ENCODE measurements around the gene PRODH.
"Not testable (repeated sequence)": the region's sequence is repeated elsewhere in the genome, so short reads cannot be mapped to it uniquely, and the experiment has no call there.

The PRODH gene

DNA sequence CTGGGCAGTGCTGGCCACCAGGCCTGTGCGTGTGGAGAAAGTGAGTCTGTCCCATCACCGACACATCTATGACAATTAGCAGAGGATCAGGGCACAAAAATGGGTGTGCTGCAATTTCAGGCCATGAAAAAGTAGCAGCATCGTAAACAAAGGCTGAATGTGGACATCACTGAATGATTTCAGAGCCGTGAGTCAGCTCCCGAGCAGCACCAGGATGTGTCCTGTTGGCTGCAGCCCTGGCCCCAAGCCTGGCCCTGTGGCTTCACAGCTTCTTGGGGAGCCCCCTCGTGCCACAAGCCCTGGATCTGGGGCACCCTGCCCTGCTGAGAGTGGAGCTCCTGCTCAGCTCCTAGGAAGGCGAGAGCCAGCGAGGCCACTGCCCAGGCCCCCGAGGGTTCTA lies 20.5 kb downstream of the PRODH start:
- not testable (repeated sequence) for DNase-seq (ENCODE audit: low read depth, low spot score); H3K4me3 ChIP-seq (ENCODE audit: low read length)

DNA sequence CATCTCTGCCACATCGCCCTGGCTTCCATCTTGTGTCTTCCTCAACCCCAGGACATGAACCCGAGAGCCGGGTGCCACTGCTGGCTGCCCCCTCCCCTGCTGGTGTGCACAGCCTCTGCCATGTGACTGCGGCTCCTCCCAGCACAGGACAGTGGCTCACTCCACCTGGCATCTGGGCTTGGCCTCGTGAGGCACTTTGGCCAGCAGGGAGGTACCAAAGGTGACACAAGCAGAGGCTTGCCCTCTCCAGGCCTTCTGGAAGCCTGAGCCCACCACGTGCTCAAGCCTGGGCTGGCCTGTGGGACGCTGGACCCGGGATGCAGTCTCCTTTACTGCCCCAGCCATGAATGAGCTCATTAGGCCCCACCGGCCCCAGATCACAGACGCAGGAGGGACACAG lies 21.5 kb downstream of the PRODH start:
- H3K4me3 ChIP-seq (ENCODE audit: low read length); DNase-seq (ENCODE audit: low read depth, low spot score): not testable (repeated sequence)

DNA sequence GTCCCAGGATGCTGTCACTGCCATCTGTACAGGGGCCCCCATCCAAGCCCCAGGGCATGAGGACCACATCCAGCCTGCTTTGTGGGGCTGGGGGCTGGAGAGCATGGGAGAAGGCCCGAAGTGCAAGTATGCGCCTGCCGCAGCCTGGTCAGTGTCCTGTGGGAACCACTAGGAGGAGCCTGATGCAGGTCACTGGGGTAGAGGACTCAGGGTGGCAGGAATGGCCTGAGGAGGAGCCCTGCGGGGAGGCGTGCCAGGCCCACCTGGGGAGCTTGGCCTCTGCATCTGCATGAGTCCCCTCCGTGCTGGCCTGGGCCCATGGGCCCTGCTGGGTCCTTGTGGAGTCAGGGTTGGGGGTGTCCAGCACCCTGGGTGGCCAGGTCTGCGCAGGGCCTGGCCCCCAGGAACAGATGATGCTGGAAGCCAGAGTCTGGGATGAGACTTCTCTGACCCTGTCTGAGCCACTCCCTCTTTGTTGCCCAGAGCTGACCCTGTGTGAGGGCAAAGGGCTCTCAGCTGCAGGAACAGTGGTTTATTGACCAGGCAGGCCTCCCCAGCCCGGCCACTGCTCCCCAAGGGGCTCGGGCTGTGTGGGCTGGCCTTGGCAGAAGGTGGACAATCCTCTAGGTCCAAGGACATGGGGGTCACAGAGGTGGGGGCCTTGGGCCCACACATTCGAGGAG lies 23.7 kb downstream of the PRODH start:
- DNase-seq (ENCODE audit: low read depth, low spot score); H3K4me3 ChIP-seq (ENCODE audit: low read length): not testable (repeated sequence)

DNA sequence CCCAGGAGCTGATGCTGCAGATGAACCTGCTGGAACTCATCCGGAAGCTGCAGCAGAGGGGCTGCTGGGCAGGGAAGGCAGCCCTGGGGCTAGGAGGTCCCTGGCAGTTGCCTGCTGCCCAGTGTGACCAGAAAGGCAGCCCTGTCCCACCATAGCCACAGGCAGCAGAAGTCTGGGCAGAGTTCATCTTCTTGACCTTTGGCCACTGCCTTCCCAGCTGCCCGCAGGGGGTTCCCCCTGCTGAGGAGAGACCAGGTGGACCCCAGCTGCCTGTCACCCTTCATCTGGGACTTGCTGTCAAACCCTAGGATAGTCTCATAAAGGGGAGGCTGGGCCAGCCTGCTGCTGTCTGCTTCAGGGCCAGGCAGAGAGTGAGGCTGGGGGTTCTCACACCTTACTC lies 24.6 kb downstream of the PRODH start:
- DNase-seq (ENCODE audit: low read depth, low spot score); H3K4me3 ChIP-seq (ENCODE audit: low read length): not testable (repeated sequence)

DNA sequence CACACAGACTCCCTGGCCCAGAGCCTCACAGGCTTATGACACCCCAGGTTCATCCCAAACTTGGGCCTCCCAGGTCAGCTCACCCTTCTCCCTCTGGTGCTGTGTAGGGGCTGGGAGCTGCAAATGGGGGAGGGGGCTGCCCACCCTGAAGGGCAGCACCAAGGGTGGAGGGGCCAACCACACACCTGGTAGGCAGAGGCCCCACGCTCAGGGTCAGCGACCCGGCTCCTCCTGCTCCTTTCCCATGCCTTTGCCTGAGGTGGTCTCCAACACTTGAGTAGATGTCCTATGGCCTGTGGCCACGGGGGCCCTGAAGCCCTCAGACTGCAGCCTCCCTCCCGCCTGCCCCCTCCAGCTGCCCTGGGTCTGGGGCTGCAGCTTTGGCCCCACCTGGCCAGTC lies 26.5 kb downstream of the PRODH start:
- no peak overlapping the region for H3K4me3 ChIP-seq (ENCODE audit: low read length)
- no peak for DNase-seq (ENCODE audit: low read depth, low spot score)

DNA sequence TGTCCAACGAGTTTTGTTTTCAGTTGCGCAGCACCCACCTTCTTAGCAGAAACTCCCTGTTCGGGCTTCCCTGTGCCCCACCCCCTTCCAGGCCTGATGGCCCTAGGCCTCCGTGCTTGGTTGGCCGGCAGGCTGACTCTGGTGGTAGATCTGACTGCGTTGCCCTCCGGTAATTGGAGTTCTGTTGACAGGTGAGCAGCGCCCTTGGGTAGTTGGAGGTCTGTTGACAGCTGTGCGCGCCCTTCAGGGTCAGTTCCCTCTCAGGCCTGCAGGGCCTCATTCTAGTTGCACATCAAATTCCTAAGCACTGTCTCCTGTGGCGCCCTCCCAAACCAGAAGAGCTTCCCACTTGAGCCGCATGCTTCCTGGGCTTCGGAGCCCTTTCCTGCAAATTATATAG lies 29.2 kb downstream of the PRODH start:
- H3K4me3 ChIP-seq (ENCODE audit: low read length), result no peak overlapping the region
- no peak for DNase-seq (ENCODE audit: low read depth, low spot score)

DNA sequence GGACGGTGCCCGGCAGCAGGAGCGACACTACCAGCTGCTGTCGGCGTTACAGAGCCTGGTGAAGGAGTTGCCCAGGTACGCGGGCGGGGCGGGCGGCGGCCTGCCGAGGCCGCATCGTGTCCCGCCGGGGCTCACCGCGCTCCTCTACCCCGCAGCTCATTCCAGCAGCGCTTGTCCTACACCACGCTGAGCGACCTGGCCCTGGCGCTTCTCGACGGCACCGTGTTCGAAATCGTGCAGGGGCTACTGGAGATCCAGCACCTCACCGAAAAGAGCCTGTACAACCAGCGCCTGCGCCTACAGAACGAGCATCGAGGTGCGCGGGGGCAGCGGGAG lies 29.7 kb downstream of the PRODH start:
- not testable (repeated sequence) for DNase-seq (ENCODE audit: low read depth, low spot score); H3K4me3 ChIP-seq (ENCODE audit: low read length)

DNA sequence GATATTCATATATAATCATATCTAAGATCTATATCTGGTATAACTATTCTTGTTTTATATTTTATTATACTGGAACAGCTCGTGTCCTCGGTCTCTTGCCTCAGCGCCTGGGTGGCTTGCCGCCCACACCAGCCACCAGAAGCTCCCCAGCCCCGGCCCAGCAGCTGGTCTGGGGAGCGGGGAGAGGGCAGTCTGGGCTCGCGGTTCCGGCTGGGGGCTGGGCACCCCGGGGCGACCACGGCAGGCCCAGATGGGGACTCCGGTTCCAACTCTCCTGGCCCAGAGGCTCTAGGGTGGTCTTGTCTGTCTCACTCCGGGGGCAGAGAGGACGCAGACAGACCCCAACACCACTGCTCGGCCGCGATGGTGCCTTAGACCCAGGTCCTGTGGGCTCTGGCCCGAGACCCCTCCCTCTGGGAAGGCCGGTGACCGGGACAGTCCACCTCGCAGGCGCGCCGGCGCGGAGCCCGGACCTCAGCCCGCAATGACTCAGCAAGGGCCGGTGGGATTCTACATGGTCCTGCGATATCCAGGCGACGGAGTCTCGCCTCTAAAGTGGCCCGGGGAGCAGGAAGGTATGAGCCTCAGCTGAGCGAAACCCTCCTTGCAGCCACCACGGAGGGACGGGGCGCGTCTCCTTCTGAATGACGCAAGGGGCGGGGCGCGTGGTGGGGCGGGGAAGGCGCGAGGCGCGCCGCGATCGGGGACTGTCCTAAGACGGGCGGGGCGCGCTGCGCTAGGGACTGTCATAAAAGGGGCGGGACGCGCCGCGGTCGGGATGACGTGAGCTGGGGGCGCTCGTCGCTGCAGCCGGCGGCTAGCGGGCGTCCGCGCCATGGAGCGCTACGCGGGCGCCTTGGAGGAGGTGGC lies 30.3 kb downstream of the PRODH start, which contains the start of gene DGCR6:
TSS of gene DGCR6 (plus strand) at position 781 of the 870 bp plus-strand sequence. CDS start at position 836, 55 bp downstream.
- no peak within 1 kb of the TSS for H3K4me3 ChIP-seq (ENCODE audit: low read length)
- DNase-seq (ENCODE audit: low read depth, low spot score), result no peak

DNA sequence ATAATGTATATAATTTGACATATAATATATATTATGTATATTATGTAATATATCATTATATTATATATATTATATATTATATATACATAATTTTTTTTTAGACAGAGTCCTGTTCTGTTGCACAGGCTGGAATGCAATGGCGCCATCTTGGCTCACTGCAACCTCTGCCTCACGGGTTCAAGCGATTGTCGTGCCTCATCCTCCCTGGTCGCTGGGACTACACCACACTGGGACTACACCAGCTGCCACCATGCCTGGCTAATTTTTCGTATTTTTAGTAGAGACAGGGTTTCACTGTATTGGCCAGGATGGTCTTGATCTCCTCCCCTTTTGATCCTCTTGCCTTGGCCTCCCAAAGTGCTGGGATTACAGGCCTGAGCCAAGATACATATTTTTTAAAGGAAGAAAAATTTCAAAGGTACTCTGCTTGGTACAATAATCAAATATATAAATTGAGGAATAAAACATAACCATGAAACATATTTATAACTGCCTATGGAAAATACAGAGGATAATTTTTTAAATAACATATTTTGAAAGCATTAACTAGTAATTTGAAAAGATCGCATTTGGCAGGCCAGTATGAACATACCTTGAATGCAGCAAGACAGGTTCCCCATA lies 39.9 kb downstream of the PRODH start:
- not testable (repeated sequence) for DNase-seq (ENCODE audit: low read depth, low spot score); H3K4me3 ChIP-seq (ENCODE audit: low read length)

DNA sequence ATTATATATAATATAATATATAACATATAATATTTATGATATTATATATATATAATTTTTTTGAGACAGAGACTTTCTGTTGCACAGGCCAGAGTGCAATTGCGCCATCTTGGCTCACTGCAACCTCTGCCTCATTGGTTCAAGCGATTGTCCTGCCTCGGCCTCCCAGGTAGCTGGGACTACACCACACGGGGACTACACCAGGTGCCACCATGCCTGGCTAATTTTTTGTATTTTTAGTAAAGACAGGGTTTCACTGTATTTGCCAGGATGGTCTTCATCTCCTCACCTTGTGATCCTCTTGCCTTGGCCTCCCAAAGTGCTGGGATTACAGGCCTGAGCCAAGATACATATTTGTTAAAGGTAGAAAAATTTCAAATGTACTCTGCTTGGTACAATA lies 42.3 kb downstream of the PRODH start:
- DNase-seq (ENCODE audit: low read depth, low spot score); H3K4me3 ChIP-seq (ENCODE audit: low read length): not testable (repeated sequence)

DNA sequence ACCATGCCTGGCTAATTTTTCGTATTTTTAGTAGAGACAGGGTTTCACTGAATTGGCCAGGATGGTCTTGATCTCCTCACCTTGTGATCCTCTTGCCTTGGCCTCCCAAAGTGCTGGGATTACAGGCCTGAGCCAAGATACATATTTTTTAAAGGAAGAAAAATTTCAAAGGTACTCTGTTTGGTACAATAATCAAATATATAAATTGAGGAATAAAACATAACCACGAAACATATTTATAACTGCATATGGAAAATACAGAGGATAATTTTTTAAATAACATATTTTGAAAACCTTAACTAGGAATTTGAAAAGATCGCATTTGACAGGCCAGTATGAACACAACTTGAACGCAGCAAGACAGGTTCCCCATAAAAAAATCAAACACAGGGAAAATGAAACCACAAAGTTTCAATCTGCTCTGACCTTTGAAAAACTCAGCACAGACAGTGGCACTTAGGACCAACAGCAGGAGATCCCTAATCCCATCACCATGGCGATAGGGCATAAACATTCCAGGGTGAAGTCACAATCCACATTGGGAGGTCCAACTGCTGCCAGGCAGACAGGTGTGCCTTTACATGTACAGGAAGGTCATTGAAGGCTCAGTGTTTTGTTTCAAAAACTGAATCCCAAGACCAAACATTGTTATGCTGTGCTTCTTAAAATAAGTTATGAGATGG lies 45.4 kb downstream of the PRODH start:
- H3K4me3 ChIP-seq (ENCODE audit: low read length); DNase-seq (ENCODE audit: low read depth, low spot score): not testable (repeated sequence)

DNA sequence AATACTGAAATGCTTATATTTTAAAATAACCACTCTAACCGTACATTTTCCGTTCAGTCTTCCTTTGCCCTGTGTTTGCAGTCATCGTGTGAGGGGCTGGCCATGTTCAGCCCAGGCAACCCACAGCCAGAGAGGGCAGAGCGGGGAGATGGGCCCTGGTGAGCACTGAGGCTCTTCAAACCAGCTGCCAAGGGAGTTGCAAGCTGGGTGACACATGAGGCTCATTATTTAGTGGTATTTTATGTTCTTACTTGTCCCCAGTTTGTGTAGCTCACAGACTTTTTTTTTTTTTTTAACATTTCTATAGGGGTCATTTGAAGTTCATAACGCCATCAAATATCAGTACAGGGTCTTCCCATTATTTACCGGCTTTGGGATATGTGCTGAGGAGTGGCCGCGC lies 48.0 kb downstream of the PRODH start:
- DNase-seq (ENCODE audit: low read depth, low spot score), result no peak
- H3K4me3 ChIP-seq (ENCODE audit: low read length), result no peak overlapping the region

DNA sequence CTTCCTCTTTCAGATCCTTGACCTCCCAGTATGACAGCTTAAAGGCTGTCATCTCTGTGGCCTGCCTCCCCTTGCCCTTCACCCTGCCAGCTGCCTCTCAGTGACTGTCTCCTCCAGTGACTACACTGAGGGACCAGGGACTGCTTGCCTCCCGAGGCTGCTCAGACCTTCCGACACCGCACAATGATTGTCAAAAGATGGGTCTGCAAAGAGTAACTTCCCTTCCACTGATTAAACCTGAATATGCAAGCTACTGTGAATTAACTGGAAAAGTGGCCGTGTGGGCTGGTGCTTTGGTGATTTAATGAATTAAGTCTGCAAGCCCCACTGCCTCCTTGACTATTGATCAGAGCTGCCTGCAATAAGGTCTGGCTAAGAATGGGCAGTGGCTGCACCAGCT lies 51.6 kb downstream of the PRODH start:
- not testable (repeated sequence) for DNase-seq (ENCODE audit: low read depth, low spot score); H3K4me3 ChIP-seq (ENCODE audit: low read length)

DNA sequence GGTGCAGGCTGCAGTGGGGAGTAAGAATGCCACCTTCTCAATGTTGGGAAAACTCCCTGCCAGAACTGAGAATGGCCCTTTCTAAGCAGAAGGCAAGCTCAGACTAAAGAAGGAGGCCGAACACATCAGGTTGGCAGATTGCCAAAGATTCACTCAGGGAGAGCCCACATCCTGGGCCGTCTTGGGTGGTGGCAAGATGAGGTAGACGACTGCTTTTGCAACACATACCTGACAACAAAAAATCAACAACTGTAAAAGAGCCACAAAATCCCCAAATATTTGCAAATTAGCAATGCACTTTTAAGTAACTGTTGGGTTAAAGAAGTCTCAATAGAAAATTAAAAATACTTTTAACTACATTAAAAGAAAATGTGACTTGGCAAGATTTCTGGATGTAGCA lies 54.8 kb downstream of the PRODH start:
- peak; percentile 32 for DNase-seq (ENCODE audit: low read depth, low spot score)
- not testable (repeated sequence) for H3K4me3 ChIP-seq (ENCODE audit: low read length)

All from Jurkat, Clone E6-1 (cell line).